Trophoblast cell (in vitro differentiated cells and primary cell): ENCODE measurements around the gene SLC16A8.
"Not testable (repeated sequence)": the region's sequence is repeated elsewhere in the genome, so short reads cannot be mapped to it uniquely, and the experiment has no call there.

ENCODE experiments used
- DNase-seq, 2 donors: peaks; one replicate each; pipeline ENCODE4 v3.0.0-alpha.2; 2016
- H2AFZ ChIP-seq: 2 replicates; pipeline ENCODE4 v1.6.1; 2013; ENCODE audit warnings: low read length, moderate library complexity, mild to moderate bottlenecking; ENCODE audit not compliant: insufficient read depth, poor library complexity
- H2AK5ac ChIP-seq: 2 replicates; pipeline ENCODE4 v1.6.1; 2013; ENCODE audit warnings: mild to moderate bottlenecking, low read length
- H2BK120ac ChIP-seq: 2 replicates; pipeline ENCODE4 v1.6.1; 2013; ENCODE audit warnings: low read length, mild to moderate bottlenecking, moderate library complexity; ENCODE audit not compliant: insufficient read depth, poor library complexity
- H2BK12ac ChIP-seq: 2 replicates; pipeline ENCODE4 v1.6.1; 2013; ENCODE audit warnings: mild to moderate bottlenecking, low read length, moderate library complexity
- H2BK5ac ChIP-seq: 2 replicates; pipeline ENCODE4 v1.6.1; 2013; ENCODE audit warnings: low read length, low read depth, moderate library complexity, mild to moderate bottlenecking; ENCODE audit not compliant: poor library complexity
- H3K14ac ChIP-seq: 2 replicates; pipeline ENCODE4 v1.6.1; 2013; ENCODE audit warnings: mild to moderate bottlenecking, low read length
- H3K18ac ChIP-seq: 2 replicates; pipeline ENCODE4 v1.6.1; 2013; ENCODE audit warnings: mild to moderate bottlenecking, low read length
- H3K23ac ChIP-seq: 2 replicates; pipeline ENCODE4 v1.6.1; 2013; ENCODE audit warnings: low read length
- H3K27ac ChIP-seq: 2 replicates; pipeline ENCODE4 v1.5.1; 2013; ENCODE audit warnings: low read depth, mild to moderate bottlenecking, inconsistent platforms, low read length, moderate library complexity
- H3K27me3 ChIP-seq: 2 replicates; pipeline ENCODE4 v1.6.1; 2013; ENCODE audit warnings: inconsistent platforms, mild to moderate bottlenecking, low read length, moderate library complexity; ENCODE audit not compliant: insufficient read depth
- H3K36me3 ChIP-seq, 2 experiments: 1 replicate in 1 of 2; 2 replicates in 1 of 2; pipeline ENCODE4 v1.6.1; 2013; ENCODE audit warnings: low read length in 2 of 2, mild to moderate bottlenecking in 2 of 2, moderate library complexity in 1 of 2; ENCODE audit not compliant: insufficient read depth in 2 of 2, control insufficient read depth in 1 of 2
- H3K4ac ChIP-seq: 2 replicates; pipeline ENCODE4 v1.6.1; 2013; ENCODE audit warnings: low read depth, mild to moderate bottlenecking, low read length, moderate library complexity
- H3K4me1 ChIP-seq, 2 experiments: 1 replicate in 1 of 2; 2 replicates in 1 of 2; pipeline ENCODE4 v1.6.1; 2013; ENCODE audit warnings: low read length in 2 of 2, mild to moderate bottlenecking in 2 of 2, moderate library complexity in 1 of 2; ENCODE audit not compliant: insufficient read depth in 2 of 2, control insufficient read depth in 1 of 2
- H3K4me2 ChIP-seq: 2 replicates; pipeline ENCODE4 v1.6.1; 2013; ENCODE audit warnings: inconsistent platforms, mild to moderate bottlenecking, low read length, moderate library complexity
- H3K4me3 ChIP-seq: 2 replicates; pipeline ENCODE4 v1.5.1; 2013; ENCODE audit warnings: mild to moderate bottlenecking, low read depth, low read length, inconsistent platforms
- H3K79me1 ChIP-seq: one replicate; pipeline ENCODE4 v1.6.1; 2013; ENCODE audit warnings: low read length
- H3K79me2 ChIP-seq: 2 replicates; pipeline ENCODE4 v1.6.1; 2013; ENCODE audit warnings: low read length, mild to moderate bottlenecking; ENCODE audit not compliant: control insufficient read depth, insufficient read depth, poor library complexity
- H3K9ac ChIP-seq: 2 replicates; pipeline ENCODE4 v1.6.1; 2013; ENCODE audit warnings: mild to moderate bottlenecking, low read length
- H3K9me3 ChIP-seq: 2 replicates; pipeline ENCODE4 v1.6.1; 2013; ENCODE audit warnings: low read depth, mild to moderate bottlenecking, control low read depth, inconsistent platforms, low read length; ENCODE audit not compliant: insufficient read depth
- H4K12ac ChIP-seq: 2 replicates; pipeline ENCODE4 v1.6.1; 2013; ENCODE audit warnings: low read depth, mild to moderate bottlenecking, low read length, moderate library complexity
- H4K8ac ChIP-seq: 2 replicates; pipeline ENCODE4 v1.6.1; 2013; ENCODE audit warnings: low read depth, mild to moderate bottlenecking, low read length, moderate library complexity
- H4K91ac ChIP-seq: one replicate; pipeline ENCODE4 v1.6.1; 2013; ENCODE audit warnings: low read depth, mild to moderate bottlenecking, low read length, moderate library complexity
- WGBS: extraction: QIAGEN DNeasy Blood & Tissue Kit; methylation state at CpG from one replicate; pipeline ENCODE4 v1.1.7; 2013; ENCODE audit warnings: missing lambda C conversion rate; ENCODE audit not compliant: insufficient read length, insufficient coverage; ENCODE audit errors: extremely low coverage; 5-methylcytosine and 5-hydroxymethylcytosine counted together

SLC16A8 gene

DNA sequence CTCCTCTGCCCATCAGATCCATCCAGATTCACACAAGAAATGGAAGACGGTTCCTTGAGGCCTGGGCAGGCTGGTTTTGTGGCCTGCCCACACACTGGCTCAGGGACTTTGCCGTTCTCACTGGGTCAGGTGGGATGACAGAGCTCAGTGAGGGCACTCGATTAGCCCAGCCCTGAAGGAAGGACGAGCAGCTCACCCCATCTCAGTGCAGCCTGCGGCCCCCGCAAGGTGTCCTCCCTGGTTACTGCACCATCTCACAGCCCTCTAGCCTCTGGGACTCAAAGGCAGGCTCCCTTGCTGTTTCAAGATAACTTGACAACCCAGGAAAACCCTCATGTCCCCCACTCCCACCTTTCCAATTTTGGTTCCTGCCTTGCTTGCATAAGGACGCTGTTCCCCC, 4.2 kb downstream of the SLC16A8 start:
- no peak overlapping the region for H2AK5ac ChIP-seq
- WGBS, result no CpG with 5 or more reads among the region's 7 CpGs
- H3K4me2 ChIP-seq, result no peak overlapping the region
- H2BK12ac ChIP-seq, result no peak overlapping the region
- H3K4me1 ChIP-seq, result peaks cover 14 to 21% of the 10 kb centered on the region in 2 experiments
- H3K27me3 ChIP-seq, result peaks cover 11% of the 10 kb centered on the region
- DNase-seq, result no peak
- no peak overlapping the region for H4K91ac ChIP-seq
- no peak overlapping the region for H3K27ac ChIP-seq
- H2BK5ac ChIP-seq, result no peak overlapping the region
- H3K4ac ChIP-seq, result no peak overlapping the region
- no peak overlapping the region for H2BK120ac ChIP-seq
- H3K79me2 ChIP-seq, result no peaks in the 10 kb centered on the region
- peaks cover 4 to 7% of the 10 kb centered on the region in 2 experiments for H3K36me3 ChIP-seq
- no peak overlapping the region for H2AFZ ChIP-seq
- H3K23ac ChIP-seq, result no peak overlapping the region
- H4K12ac ChIP-seq, result no peak overlapping the region
- H3K79me1 ChIP-seq, result no peaks in the 10 kb centered on the region
- H3K9me3 ChIP-seq, result peaks cover 1% of the 10 kb centered on the region
- H3K18ac ChIP-seq, result no peak overlapping the region
- no peak overlapping the region for H4K8ac ChIP-seq
- no peak overlapping the region for H3K9ac ChIP-seq
- H3K14ac ChIP-seq, result no peak overlapping the region
- H3K4me3 ChIP-seq, result no peak overlapping the region

DNA sequence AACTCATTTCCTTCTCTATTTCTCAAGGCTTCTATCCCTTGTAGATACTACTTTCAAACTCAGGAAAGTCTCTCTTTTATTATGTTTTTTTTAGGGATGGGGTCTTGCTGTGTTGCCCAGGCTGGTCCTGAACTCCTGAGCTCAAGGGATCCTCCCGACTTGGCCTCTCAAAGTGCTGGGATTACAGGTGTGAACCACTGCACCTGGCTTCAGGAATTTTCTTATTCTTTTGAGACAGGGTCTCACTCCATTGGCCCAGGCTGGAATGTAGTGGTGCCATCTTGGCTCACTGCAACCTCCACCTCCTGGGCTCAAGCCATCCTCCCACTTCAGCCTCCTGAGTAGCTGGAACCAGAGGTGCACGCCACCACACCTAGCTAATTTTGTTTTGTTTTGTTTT, 4.8 kb downstream of the SLC16A8 start:
- not testable (repeated sequence) for H3K23ac ChIP-seq, H3K4me2 ChIP-seq, H3K4ac ChIP-seq, H4K91ac ChIP-seq, H2BK120ac ChIP-seq, H2AFZ ChIP-seq, H3K79me1 ChIP-seq, H3K27ac ChIP-seq, H2BK12ac ChIP-seq, H4K8ac ChIP-seq, H3K9ac ChIP-seq, H2AK5ac ChIP-seq, H3K9me3 ChIP-seq, H3K4me3 ChIP-seq, H3K79me2 ChIP-seq, H2BK5ac ChIP-seq, DNase-seq, H4K12ac ChIP-seq, H3K18ac ChIP-seq, H3K14ac ChIP-seq
- WGBS, result no CpG with 5 or more reads among the region's 2 CpGs
- Histone ChIP-seq H3K27me3 (peaks cover 11% of the 10 kb centered on the region), H3K36me3 (peaks cover 9 to 13% of the 10 kb centered on the region in 2 experiments), H3K4me1 (peaks cover 10 to 16% of the 10 kb centered on the region in 2 experiments)

DNA sequence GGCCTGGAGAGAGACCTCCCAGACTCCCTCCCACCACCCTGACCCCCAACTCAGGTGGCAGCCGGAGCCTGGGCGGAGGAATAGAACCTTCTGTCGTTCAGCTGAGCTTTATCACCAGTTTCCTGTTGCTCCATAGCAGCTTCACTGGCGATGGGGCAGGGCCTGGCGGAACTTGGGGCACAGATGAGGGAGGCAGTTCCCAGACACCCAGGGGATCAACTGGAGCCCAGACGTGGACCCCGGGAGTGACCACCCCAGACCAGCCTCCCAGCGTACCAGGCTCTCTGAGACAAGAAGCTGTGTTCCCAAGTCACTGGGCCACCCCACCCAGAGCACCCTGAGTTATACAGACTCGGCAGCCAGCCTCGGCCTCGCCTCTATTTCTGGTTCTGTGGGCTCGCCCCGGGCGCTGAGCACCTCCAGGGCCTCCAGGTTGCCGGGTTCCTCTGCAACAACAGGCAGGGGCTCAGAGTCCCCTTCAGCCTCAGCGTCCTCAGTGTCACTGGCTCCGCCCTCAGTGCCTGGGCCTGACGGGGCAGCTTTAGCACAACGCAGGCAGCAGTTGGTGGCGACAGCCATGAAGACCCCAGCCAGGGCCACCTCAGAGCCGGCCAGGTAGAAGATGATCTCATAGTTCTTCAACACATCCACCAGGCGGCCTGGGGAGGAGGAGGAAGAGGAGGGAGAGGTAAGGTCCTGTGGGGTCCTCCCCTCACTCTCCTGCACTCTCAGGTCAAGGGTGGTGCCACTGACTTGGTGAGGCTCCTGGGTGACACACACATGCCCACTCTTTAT, 5.7 kb downstream of the SLC16A8 start:
- Histone ChIP-seq H2AFZ (no peak overlapping the region), H2AK5ac (no peak overlapping the region), H3K4me2 (no peak overlapping the region), H3K18ac (no peak overlapping the region), H3K4ac (no peak overlapping the region), H4K12ac (no peak overlapping the region), H3K9me3 (peaks cover 1% of the 10 kb centered on the region), H3K36me3 (peaks cover 11 to 20% of the 10 kb centered on the region in 2 experiments), H3K4me1 (peaks cover 10 to 12% of the 10 kb centered on the region in 2 experiments), H2BK12ac (no peak overlapping the region), H3K27ac (no peak overlapping the region), H3K79me2 (no peaks in the 10 kb centered on the region), H3K23ac (no peak overlapping the region), H3K4me3 (no peak overlapping the region), H2BK5ac (no peak overlapping the region), H3K27me3 (peaks cover 11% of the 10 kb centered on the region), H3K14ac (no peak overlapping the region), H4K8ac (no peak overlapping the region), H3K9ac (no peak overlapping the region), H2BK120ac (no peak overlapping the region), H3K79me1 (no peaks in the 10 kb centered on the region), H4K91ac (no peak overlapping the region)
- DNase-seq, result no peak
- WGBS, result no CpG with 5 or more reads among the region's 22 CpGs

DNA sequence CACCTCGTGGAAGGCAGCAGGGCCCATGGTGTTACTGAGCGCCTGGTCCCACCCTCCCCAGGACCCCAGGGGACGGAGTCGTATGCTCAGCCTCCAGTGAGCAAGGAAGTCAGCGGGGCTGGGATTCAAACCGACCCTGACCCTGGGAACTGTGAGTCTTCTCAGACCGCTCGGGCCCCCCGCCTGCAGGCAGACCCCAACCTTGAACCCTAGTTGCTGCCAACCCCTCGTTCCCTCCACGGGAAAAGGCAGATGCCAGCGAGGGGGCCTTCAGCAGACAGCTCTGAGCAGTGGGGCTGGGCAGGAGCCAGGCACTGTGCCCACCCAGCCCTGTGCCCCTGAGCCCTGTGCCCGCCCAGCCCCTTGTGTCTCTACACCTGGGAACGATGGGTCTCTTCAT, 6.4 kb downstream of the SLC16A8 start:
- peaks cover 10 to 12% of the 10 kb centered on the region in 2 experiments for H3K4me1 ChIP-seq
- no peak for DNase-seq
- no peak overlapping the region for H3K9ac ChIP-seq
- no peak overlapping the region for H3K14ac ChIP-seq
- no peaks in the 10 kb centered on the region for H3K79me1 ChIP-seq
- no CpG with 5 or more reads among the region's 14 CpGs for WGBS
- no peak overlapping the region for H3K27ac ChIP-seq
- H3K27me3 ChIP-seq, result peaks cover 11% of the 10 kb centered on the region
- no peak overlapping the region for H2BK12ac ChIP-seq
- no peak overlapping the region for H3K4ac ChIP-seq
- no peak overlapping the region for H2AK5ac ChIP-seq
- H2BK120ac ChIP-seq, result no peak overlapping the region
- H3K4me2 ChIP-seq, result no peak overlapping the region
- H3K9me3 ChIP-seq, result peaks cover 1% of the 10 kb centered on the region
- H2AFZ ChIP-seq, result no peak overlapping the region
- H4K12ac ChIP-seq, result no peak overlapping the region
- H4K8ac ChIP-seq, result no peak overlapping the region
- H3K18ac ChIP-seq, result no peak overlapping the region
- H3K23ac ChIP-seq, result no peak overlapping the region
- H3K79me2 ChIP-seq, result no peaks in the 10 kb centered on the region
- no peak overlapping the region for H4K91ac ChIP-seq
- H3K36me3 ChIP-seq, result peaks cover 17 to 26% of the 10 kb centered on the region in 2 experiments
- H2BK5ac ChIP-seq, result no peak overlapping the region
- H3K4me3 ChIP-seq, result no peak overlapping the region
